Transverse colon (tissue), 4 donors: ENCODE data around the gene SGO2. TPM values are rescaled to one million over a fixed set of nuclear protein-coding genes. Genes with fewer than 3 reads are reported as not detected.

ENCODE experiments used
- DNase-seq: peaks from one replicate; pipeline ENCODE4 v3.0.0-alpha.2; 2019
- H3K27ac ChIP-seq, 4 donors: fragments of 200-600 bp; sonication (generic); 2 replicates each; pipeline ENCODE4 v1.5.1; 2016 to 2018; ENCODE audit warnings: inconsistent platforms in 4 of 4
- H3K27me3 ChIP-seq: fragments of 200-600 bp; sonication (generic); 2 replicates; pipeline ENCODE4 v1.5.1; 2017; ENCODE audit warnings: inconsistent platforms
- H3K36me3 ChIP-seq, 4 donors: fragments of 200-600 bp; sonication (generic); 2 replicates each; pipeline ENCODE4 v1.5.1; 2017 to 2019; ENCODE audit warnings: inconsistent platforms in 4 of 4
- H3K4me1 ChIP-seq, 4 donors: fragments of 200-600 bp; sonication (generic); 2 replicates each; pipeline ENCODE4 v1.5.1; 2017 to 2020; ENCODE audit warnings: inconsistent platforms in 4 of 4
- H3K4me3 ChIP-seq, 4 donors: fragments of 200-600 bp; sonication (generic); 1 replicate in 1 of 4; 2 replicates in 3 of 4; pipeline versions ENCODE4 v1.5.1 to v1.6.1; 2017 to 2019; ENCODE audit warnings: inconsistent platforms in 4 of 4
- H3K9me3 ChIP-seq, 2 donors: fragments of 200-600 bp; sonication (generic); 2 replicates each; pipeline ENCODE4 v1.5.1; 2017 to 2019; ENCODE audit warnings: inconsistent platforms in 2 of 2
- CTCF ChIP-seq, 5 experiments: fragments of 200-600 bp in 3 of 5; fragments of 450-650 bp in 2 of 5; sonication (generic) in 3 of 5; IDR thresholded peaks; 1 replicate in 2 of 5; 2 replicates in 3 of 5; pipeline ENCODE4 v1.5.1; 2016 to 2017; ENCODE audit warnings: antibody characterized with exemption in 5 of 5, inconsistent platforms in 3 of 5, mild to moderate bottlenecking in 2 of 5, moderate library complexity in 1 of 5
- EP300 ChIP-seq: sonication (generic); formaldehyde crosslinking; IDR thresholded peaks from one replicate; pipeline ENCODE4 v1.6.1; 2017; ENCODE audit warnings: antibody characterized with exemption, low read depth
- POLR2A ChIP-seq: fragments of 450-650 bp; IDR thresholded peaks from one replicate; pipeline ENCODE4 v1.6.1; 2016; ENCODE audit warnings: antibody characterized with exemption, mild to moderate bottlenecking, moderate library complexity
- POLR2AphosphoS5 ChIP-seq, 3 donors: sonication (generic); formaldehyde crosslinking; IDR thresholded peaks; one replicate each; pipeline ENCODE4 v1.6.1; 2016; ENCODE audit warnings: antibody characterized with exemption in 3 of 3
- WGBS, 2 donors: methylation state at CpG; one replicate each; pipeline ENCODE4 v1.1.5; 2018; ENCODE audit warnings: low coverage in 1 of 2; 5-methylcytosine and 5-hydroxymethylcytosine counted together
- in situ Hi-C, 4 donors: fragments of 200-750 bp; cut with MboI; loops; one replicate each; pipeline versions ENCODE4 v1.15.0 to v1.15.1; 2017; ENCODE audit warnings: low sequenced_read_pairs in 3 of 4, low pct_ligation_motif_present in 1 of 4, low pct_unique_long_range_greater_than_20kb in 1 of 4
- intact Hi-C: fragments of 100-400 bp; cut with DNase I; formaldehyde crosslinking; loops from one replicate; pipeline ENCODE4 v1.15.1; 2023; ENCODE audit warnings: low total_unique reads
- total RNA-seq, 4 donors: library from RNA; depleted of rRNA; stranded (reverse); fragments of >200 nt; gene quantifications; one replicate each; pipeline ENCODE4 v1.1.0, GENCODE V29; 2016

Gene SGO2
- total RNA-seq, 4 donors from 2014 or later = 0.75 to 4.8 (median 2.9) TPM

- no peak for DNase-seq
- peaks cover 0 to 14% (median 0%) of the 10 kb centered on the region in 4 donors for H3K36me3 ChIP-seq
- H3K27me3 ChIP-seq = no peaks in the 10 kb centered on the region
- peaks cover 0 to 16% (median 0%) of the 10 kb centered on the region in 4 donors for H3K4me1 ChIP-seq
- intact Hi-C loops = loop anchor here (5.0 to 10.0 kb wide), 2 partner anchors 175 to 497 kb away; partner anchors contain the start of gene SPATS2L
- 53 to 62% methylated on average over 7 to 8 of the region's 8 CpGs for WGBS, 2 donors
- no peak overlapping the region for H3K4me3 ChIP-seq
- TF ChIP-seq POLR2A (no peak), POLR2AphosphoS5 (IDR thresholded peaks at IDR 0.05) (peak in 1 of 3 donors; percentile 32)
- in situ Hi-C loops = loop anchor here (5.0 to 10.0 kb wide), 5 partner anchors 165 to 505 kb away; partner anchors contain the start of gene SPATS2L (in 1 of the 4)
- no peaks in the 10 kb centered on the region for H3K9me3 ChIP-seq
- H3K27ac ChIP-seq = peak overlapping the region in 3 of 4 donors; percentile 42 to 60 (median 46)
These were observed 46.2 kb upstream of the SGO2 start for GRCh38 chr2:200479692-200480265.

- Histone ChIP-seq H3K36me3 (peaks cover 0 to 6% (median 0%) of the 10 kb centered on the region in 4 donors), H3K27ac (no peak overlapping the region), H3K4me3 (no peak overlapping the region), H3K4me1 (peaks cover 0 to 13% (median 0%) of the 10 kb centered on the region in 4 donors), H3K27me3 (no peaks in the 10 kb centered on the region), H3K9me3 (no peaks in the 10 kb centered on the region)
- in situ Hi-C loops = loop anchor here in 3 of 4 donors (5.0 to 10.0 kb wide), 3 partner anchors 500 to 507 kb away; no protein-coding TSS in a partner anchor
- no peak for DNase-seq
- TF ChIP-seq CTCF (IDR thresholded peaks at IDR 0.05) = no peak
- TF ChIP-seq EP300 = no peak
- no peak for TF ChIP-seq POLR2A
- TF ChIP-seq POLR2AphosphoS5 (IDR thresholded peaks at IDR 0.05) = no peak
- intact Hi-C loops = no loop called here
These were observed 43.8 kb upstream of the SGO2 start for GRCh38 chr2:200482194-200482593.

- intact Hi-C loops (no loop called here), in situ Hi-C loops (loop anchor here in 3 of 4 donors (5.0 to 10.0 kb wide), 3 partner anchors 501 to 509 kb away; no protein-coding TSS in a partner anchor)
- H3K27ac ChIP-seq = no peak overlapping the region
- H3K27me3 ChIP-seq = no peaks in the 10 kb centered on the region
- no peaks in the 10 kb centered on the region for H3K9me3 ChIP-seq
- 34 to 44% methylated on average over 3 to 4 of the region's 4 CpGs for WGBS, 2 donors
- H3K4me1 ChIP-seq = peaks cover 0 to 13% (median 0%) of the 10 kb centered on the region in 4 donors
- no peak overlapping the region for H3K4me3 ChIP-seq
- DNase-seq = peak; percentile 77
- peaks cover 0 to 3% (median 0%) of the 10 kb centered on the region in 4 donors for H3K36me3 ChIP-seq
- TF ChIP-seq EP300 (no peak), POLR2AphosphoS5 (IDR thresholded peaks at IDR 0.05) (no peak), CTCF (IDR thresholded peaks at IDR 0.05) (peak; percentile 41 to 64 (median 55))
These were observed 42.2 kb upstream of the SGO2 start for GRCh38 chr2:200483729-200484198.

- no peaks in the 10 kb centered on the region for H3K27me3 ChIP-seq
- in situ Hi-C loops (loop anchor here in 3 of 4 donors (5.0 to 10.0 kb wide), 3 partner anchors 503 to 510 kb away; no protein-coding TSS in a partner anchor), intact Hi-C loops (no loop called here)
- H3K4me3 ChIP-seq = no peak overlapping the region
- H3K4me1 ChIP-seq = peaks cover 0 to 13% (median 0%) of the 10 kb centered on the region in 4 donors
- H3K27ac ChIP-seq = no peak overlapping the region
- no peak for DNase-seq
- TF ChIP-seq CTCF (IDR thresholded peaks at IDR 0.05) (no peak), POLR2A (no peak), EP300 (no peak), POLR2AphosphoS5 (IDR thresholded peaks at IDR 0.05) (no peak)
- WGBS, 2 donors = 83% methylated on average over 1 to 3 of the region's 3 CpGs
- H3K36me3 ChIP-seq = peaks cover 0 to 10% (median 2%) of the 10 kb centered on the region in 4 donors
- no peaks in the 10 kb centered on the region for H3K9me3 ChIP-seq
These were observed 41.1 kb upstream of the SGO2 start for GRCh38 chr2:200484934-200485333.
